ENCODE data around the gene TOB1. TPM values are rescaled to one million over a fixed set of nuclear protein-coding genes. Genes with fewer than 3 reads are reported as not detected.

TOB1 gene
- polyA plus RNA-seq, 1 donor (not counting 4 experiments of a cell fraction or from before 2014, with no cell fraction given): 64.4 TPM

- dilution Hi-C loops (cut with MboI; ENCODE audit: extremely low pct_ligation_motif_present, low sequenced_read_pairs): no loop called here
- H3K4me1 ChIP-seq (ENCODE audit: control insufficient read depth, extremely low read depth, insufficient read depth, low read length): peaks cover 5% of the 10 kb centered on the region
- H3K9me1 ChIP-seq (ENCODE audit: control insufficient read depth, extremely low read depth, insufficient read depth, low read length): no peaks in the 10 kb centered on the region
- no peaks in the 10 kb centered on the region for H3K36me3 ChIP-seq (ENCODE audit: control insufficient read depth in 2 of 2, extremely low read depth in 1 of 2, insufficient read depth in 2 of 2, low read length in 2 of 2)
- H3K9ac ChIP-seq (ENCODE audit: control insufficient read depth, extremely low read depth, insufficient read depth, low read length): no peak overlapping the region
- no peaks in the 10 kb centered on the region for H3K27me3 ChIP-seq (ENCODE audit: control insufficient read depth, extremely low read depth, insufficient read depth, low read length)
- no peaks in the 10 kb centered on the region for H3K79me2 ChIP-seq (ENCODE audit: control insufficient read depth, insufficient read depth, low read length)
- TF ChIP-seq CTCF (optimal IDR thresholded peaks at IDR 0.05 in 1 of 3, IDR thresholded peaks at IDR 0.05 in 1 of 3, conservative IDR thresholded peaks at IDR 0.05 in 1 of 3; ENCODE audit: extremely low read depth in 1 of 3, insufficient read depth in 2 of 3, low read length in 3 of 3) (no peak), EZH2 (IDR thresholded peaks at IDR 0.05; ENCODE audit: low read length) (no peak)
- H2AFZ ChIP-seq (ENCODE audit: control insufficient read depth, low read length): no peak overlapping the region
- no peak overlapping the region for H3K27ac ChIP-seq (ENCODE audit: control insufficient read depth, insufficient read depth, low read length)
- no peak for DNase-seq (ENCODE audit: low read depth, low spot score)
- no peak overlapping the region for H3K4me3 ChIP-seq (ENCODE audit: control insufficient read depth in 2 of 3, extremely low read depth in 1 of 3, insufficient read depth in 2 of 3, low read depth in 1 of 3, low read length in 3 of 3)
- no peaks in the 10 kb centered on the region for H3K9me3 ChIP-seq (ENCODE audit: control insufficient read depth, low read depth, low read length)
- H4K20me1 ChIP-seq (ENCODE audit: control insufficient read depth, extremely low read depth, insufficient read depth, low read length): no peaks in the 10 kb centered on the region
- no peak for FAIRE-seq
- H3K4me2 ChIP-seq (ENCODE audit: control insufficient read depth, extremely low read depth, insufficient read depth, low read depth, low read length): no peak overlapping the region
These were observed 8.9 kb upstream of the TOB1 start for GRCh38 chr17:50875074-50875473.

GRCh38 chr17:50872710-50873424 is 6.7 kb upstream of the TOB1 start:
- Histone ChIP-seq H3K79me2 (ENCODE audit: control insufficient read depth, insufficient read depth, low read length) (no peaks in the 10 kb centered on the region), H4K20me1 (ENCODE audit: control insufficient read depth, extremely low read depth, insufficient read depth, low read length) (no peaks in the 10 kb centered on the region), H3K9ac (ENCODE audit: control insufficient read depth, extremely low read depth, insufficient read depth, low read length) (no peak overlapping the region), H3K9me1 (ENCODE audit: control insufficient read depth, extremely low read depth, insufficient read depth, low read length) (no peaks in the 10 kb centered on the region), H3K4me2 (ENCODE audit: control insufficient read depth, extremely low read depth, insufficient read depth, low read depth, low read length) (no peak overlapping the region), H3K27ac (ENCODE audit: control insufficient read depth, insufficient read depth, low read length) (no peak overlapping the region), H3K36me3 (ENCODE audit: control insufficient read depth in 2 of 2, extremely low read depth in 1 of 2, insufficient read depth in 2 of 2, low read length in 2 of 2) (no peaks in the 10 kb centered on the region), H3K9me3 (ENCODE audit: control insufficient read depth, low read depth, low read length) (no peaks in the 10 kb centered on the region), H3K4me3 (ENCODE audit: control insufficient read depth in 2 of 3, extremely low read depth in 1 of 3, insufficient read depth in 2 of 3, low read depth in 1 of 3, low read length in 3 of 3) (no peak overlapping the region), H3K27me3 (ENCODE audit: control insufficient read depth, extremely low read depth, insufficient read depth, low read length) (no peaks in the 10 kb centered on the region), H2AFZ (ENCODE audit: control insufficient read depth, low read length) (peak overlapping the region; percentile 38), H3K4me1 (ENCODE audit: control insufficient read depth, extremely low read depth, insufficient read depth, low read length) (peaks cover 12% of the 10 kb centered on the region)
- dilution Hi-C loops (cut with MboI; ENCODE audit: extremely low pct_ligation_motif_present, low sequenced_read_pairs): loop anchor here (25.0 kb wide), 1 partner anchor 89 kb away; no protein-coding TSS in a partner anchor
- FAIRE-seq: peak; percentile 39
- no peak for DNase-seq (ENCODE audit: low read depth, low spot score)
- TF ChIP-seq CTCF (optimal IDR thresholded peaks at IDR 0.05 in 1 of 3, IDR thresholded peaks at IDR 0.05 in 1 of 3, conservative IDR thresholded peaks at IDR 0.05 in 1 of 3; ENCODE audit: extremely low read depth in 1 of 3, insufficient read depth in 2 of 3, low read length in 3 of 3) (no peak), EZH2 (IDR thresholded peaks at IDR 0.05; ENCODE audit: low read length) (no peak)
